Sigmoid colon (tissue), 4 donors: ENCODE results near the gene NECTIN1.

Experiments
- EP300 ChIP-seq, 4 donors: sonication (generic); formaldehyde crosslinking; IDR thresholded peaks; one replicate each; pipeline ENCODE4 v1.6.1; 2017; ENCODE audit warnings: antibody characterized with exemption in 4 of 4
- POLR2A ChIP-seq, 2 donors: fragments of 450-650 bp; IDR thresholded peaks; one replicate each; pipeline ENCODE4 v1.6.1; 2016; ENCODE audit warnings: antibody characterized with exemption in 2 of 2, mild to moderate bottlenecking in 2 of 2, moderate library complexity in 2 of 2
- TF ChIP-seq, protein P1 (sequence below), 4 experiments: fragments of 450-650 bp in 3 of 4; fragments of 200-600 bp in 1 of 4; IDR thresholded peaks; one replicate each; pipeline ENCODE4 v1.5.1; 2016 to 2019; ENCODE audit warnings: antibody characterized with exemption in 4 of 4, mild to moderate bottlenecking in 3 of 4, moderate library complexity in 2 of 4

DNA sequence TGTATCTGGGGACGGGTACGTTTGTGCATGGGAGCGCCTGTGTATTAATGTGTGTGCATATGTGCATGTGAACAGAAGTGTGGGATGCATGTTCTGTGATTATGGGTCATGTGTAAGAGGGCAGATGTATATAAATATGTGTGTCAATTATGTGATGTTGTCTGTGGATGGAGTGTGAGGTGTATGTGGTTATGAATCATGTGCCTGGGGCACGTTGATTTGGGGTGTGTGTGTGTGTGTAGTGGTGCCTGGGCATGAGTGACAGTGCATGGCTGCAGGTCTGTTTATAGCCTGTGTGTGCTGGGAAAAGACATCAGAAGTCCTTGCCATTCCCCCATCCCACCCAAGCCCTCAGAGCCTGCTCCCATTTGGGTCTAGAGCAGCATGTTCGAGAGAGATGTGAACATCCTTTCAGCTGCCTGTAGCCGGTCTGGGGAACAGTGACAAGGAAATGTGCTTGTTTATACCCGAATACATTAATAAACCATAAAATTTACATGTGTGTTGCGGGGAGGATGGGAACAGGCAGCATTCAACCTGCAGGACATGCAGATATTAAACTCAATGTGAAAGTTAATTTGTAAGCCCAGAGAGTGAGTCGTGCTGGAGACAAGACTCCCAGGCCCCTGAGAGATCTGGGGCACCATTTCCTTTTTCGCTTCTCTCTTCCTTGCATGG lies 129.0 kb downstream of the NECTIN1 start:
- TF ChIP-seq EP300 (IDR thresholded peaks at IDR 0.05) (no peak), POLR2A (IDR thresholded peaks at IDR 0.05) (no peak)
- TF ChIP-seq, protein P1, sequence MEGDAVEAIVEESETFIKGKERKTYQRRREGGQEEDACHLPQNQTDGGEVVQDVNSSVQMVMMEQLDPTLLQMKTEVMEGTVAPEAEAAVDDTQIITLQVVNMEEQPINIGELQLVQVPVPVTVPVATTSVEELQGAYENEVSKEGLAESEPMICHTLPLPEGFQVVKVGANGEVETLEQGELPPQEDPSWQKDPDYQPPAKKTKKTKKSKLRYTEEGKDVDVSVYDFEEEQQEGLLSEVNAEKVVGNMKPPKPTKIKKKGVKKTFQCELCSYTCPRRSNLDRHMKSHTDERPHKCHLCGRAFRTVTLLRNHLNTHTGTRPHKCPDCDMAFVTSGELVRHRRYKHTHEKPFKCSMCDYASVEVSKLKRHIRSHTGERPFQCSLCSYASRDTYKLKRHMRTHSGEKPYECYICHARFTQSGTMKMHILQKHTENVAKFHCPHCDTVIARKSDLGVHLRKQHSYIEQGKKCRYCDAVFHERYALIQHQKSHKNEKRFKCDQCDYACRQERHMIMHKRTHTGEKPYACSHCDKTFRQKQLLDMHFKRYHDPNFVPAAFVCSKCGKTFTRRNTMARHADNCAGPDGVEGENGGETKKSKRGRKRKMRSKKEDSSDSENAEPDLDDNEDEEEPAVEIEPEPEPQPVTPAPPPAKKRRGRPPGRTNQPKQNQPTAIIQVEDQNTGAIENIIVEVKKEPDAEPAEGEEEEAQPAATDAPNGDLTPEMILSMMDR (IDR thresholded peaks at IDR 0.05): no peak
